MCF 10A (cell line): Measurements from ENCODE around the gene LECT2. TPM values are rescaled to one million over a fixed set of nuclear protein-coding genes. Genes with fewer than 3 reads are reported as not detected.

Source experiments
- BruUV-seq: library from RNA; stranded (reverse); fragments of 400-500 nt; replicated peaks from 2 replicates; lab custom pipeline; 2021; lab: Mats Ljungman, UMichigan
- CTCF ChIA-PET: fragments of 300-600 bp; sonication (Branson Sonifier 250); formaldehyde crosslinking; extraction: SDS; loops from one replicate; lab custom pipeline; 2021; ENCODE audit warnings: antibody characterized with exemption, inconsistent platforms; lab: Yijun Ruan, JAX
- POLR2A ChIA-PET: fragments of 300-600, 350-650 bp; sonication (Branson Sonifier 250); formaldehyde crosslinking; extraction: SDS; loops from one replicate; lab custom pipeline; 2020; ENCODE audit warnings: antibody characterized with exemption, inconsistent platforms; lab: Yijun Ruan, JAX
- DNase-seq: peaks from one replicate; pipeline ENCODE4 v3.0.0-alpha.2; 2018; ENCODE audit not compliant: unreplicated experiment
- H3K27ac Mint-ChIP-seq: one replicate; pipeline ENCODE4 v1.8.0; 2022; ENCODE audit warnings: mild to moderate bottlenecking, low read depth, mixed read lengths; ENCODE audit not compliant: unreplicated experiment
- H3K27me3 Mint-ChIP-seq: one replicate; pipeline ENCODE4 v1.8.0; 2022; ENCODE audit warnings: mixed read lengths; ENCODE audit not compliant: insufficient read depth, unreplicated experiment
- H3K36me3 Mint-ChIP-seq: one replicate; pipeline ENCODE4 v1.8.0; 2022; ENCODE audit warnings: mild to moderate bottlenecking, moderate library complexity, mixed read lengths; ENCODE audit not compliant: insufficient read depth, unreplicated experiment
- H3K4me1 Mint-ChIP-seq: one replicate; pipeline ENCODE4 v1.8.0; 2022; ENCODE audit warnings: mixed read lengths; ENCODE audit not compliant: insufficient read depth, unreplicated experiment
- H3K4me3 Mint-ChIP-seq: one replicate; pipeline ENCODE4 v1.8.0; 2022; ENCODE audit warnings: mild to moderate bottlenecking, moderate library complexity, mixed read lengths; ENCODE audit not compliant: unreplicated experiment
- H3K9me3 Mint-ChIP-seq: one replicate; pipeline ENCODE4 v1.8.0; 2022; ENCODE audit warnings: mixed read lengths; ENCODE audit not compliant: unreplicated experiment
- intact Hi-C: fragments of 100-400 bp; cut with micrococcal nuclease; formaldehyde crosslinking; loops from 2 replicates; pipeline ENCODE4 v1.14.1; 2022
- total RNA-seq: library from RNA; stranded (reverse); gene quantifications from 2 replicates; pipeline ENCODE4 v1.2.3, GENCODE V29; 2022
- TF ChIP-seq, protein P1 (sequence below): fragments of 200-600 bp; IDR thresholded peaks from one replicate; pipeline ENCODE4 v1.8.0; 2022; ENCODE audit warnings: antibody characterized with exemption, mild to moderate bottlenecking; ENCODE audit not compliant: unreplicated experiment

Gene LECT2
- total RNA-seq, 1 experiment from 2014 or later: not detected

DNA sequence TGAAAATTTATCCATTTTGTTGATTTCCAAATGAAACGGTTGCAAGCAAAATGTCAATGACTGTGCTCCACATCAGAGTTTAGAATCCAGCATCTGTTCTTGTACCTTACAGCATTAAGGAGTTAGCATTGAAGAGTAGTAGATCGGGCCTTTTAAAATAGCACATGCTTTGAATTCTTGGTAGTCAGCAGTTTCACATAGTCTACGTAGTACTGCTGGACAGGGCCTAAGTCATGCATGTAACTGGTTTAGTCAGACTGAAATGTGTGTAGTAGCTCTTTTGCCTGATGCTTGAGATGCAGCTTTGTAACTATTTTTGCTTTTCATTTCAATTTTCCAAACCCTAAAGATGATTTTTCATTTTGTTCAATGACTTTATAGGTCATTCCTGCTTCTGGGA lies 19.8 kb downstream of the LECT2 start:
- no peak for DNase-seq
- H3K36me3 Mint-ChIP-seq: no peaks in the 10 kb centered on the region
- no peak overlapping the region for H3K4me3 Mint-ChIP-seq
- H3K4me1 Mint-ChIP-seq: no peaks in the 10 kb centered on the region
- intact Hi-C loops: no loop called here
- H3K9me3 Mint-ChIP-seq: no peaks in the 10 kb centered on the region
- TF ChIP-seq, protein P1, sequence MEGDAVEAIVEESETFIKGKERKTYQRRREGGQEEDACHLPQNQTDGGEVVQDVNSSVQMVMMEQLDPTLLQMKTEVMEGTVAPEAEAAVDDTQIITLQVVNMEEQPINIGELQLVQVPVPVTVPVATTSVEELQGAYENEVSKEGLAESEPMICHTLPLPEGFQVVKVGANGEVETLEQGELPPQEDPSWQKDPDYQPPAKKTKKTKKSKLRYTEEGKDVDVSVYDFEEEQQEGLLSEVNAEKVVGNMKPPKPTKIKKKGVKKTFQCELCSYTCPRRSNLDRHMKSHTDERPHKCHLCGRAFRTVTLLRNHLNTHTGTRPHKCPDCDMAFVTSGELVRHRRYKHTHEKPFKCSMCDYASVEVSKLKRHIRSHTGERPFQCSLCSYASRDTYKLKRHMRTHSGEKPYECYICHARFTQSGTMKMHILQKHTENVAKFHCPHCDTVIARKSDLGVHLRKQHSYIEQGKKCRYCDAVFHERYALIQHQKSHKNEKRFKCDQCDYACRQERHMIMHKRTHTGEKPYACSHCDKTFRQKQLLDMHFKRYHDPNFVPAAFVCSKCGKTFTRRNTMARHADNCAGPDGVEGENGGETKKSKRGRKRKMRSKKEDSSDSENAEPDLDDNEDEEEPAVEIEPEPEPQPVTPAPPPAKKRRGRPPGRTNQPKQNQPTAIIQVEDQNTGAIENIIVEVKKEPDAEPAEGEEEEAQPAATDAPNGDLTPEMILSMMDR: no peak
- H3K27ac Mint-ChIP-seq: no peak overlapping the region
- POLR2A ChIA-PET: interaction anchor here (0.6 to 1.0 kb wide), 2 partner anchors 8 to 244 kb away, joined by 3 read pairs; no protein-coding TSS in a partner anchor
- CTCF ChIA-PET: interaction anchor here (0.9 to 1.7 kb wide), 4 partner anchors 10 to 297 kb away, joined by 3 to 5 read pairs (median 4); no protein-coding TSS in a partner anchor
- BruUV-seq: no TSS peak
- peaks cover 49% of the 10 kb centered on the region for H3K27me3 Mint-ChIP-seq

DNA sequence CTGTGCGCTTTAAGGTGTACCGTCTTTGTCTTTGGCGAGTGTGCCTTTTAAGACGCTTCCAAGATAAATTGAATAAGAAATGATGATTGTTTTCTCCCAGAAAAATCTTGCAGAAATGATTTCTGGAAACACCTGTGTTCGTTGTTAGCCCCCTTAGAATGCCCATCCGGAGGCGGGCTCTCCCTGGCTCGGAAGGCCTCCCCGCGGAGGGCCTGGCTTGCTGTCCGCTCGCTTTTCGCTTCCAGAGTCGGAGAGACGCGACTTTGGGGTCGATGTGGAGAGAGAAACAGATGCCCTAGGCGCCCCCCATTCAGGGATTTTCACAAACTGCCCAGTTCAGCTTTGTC lies 23.9 kb downstream of the LECT2 start:
- H3K27me3 Mint-ChIP-seq: peaks cover 71% of the 10 kb centered on the region
- H3K4me1 Mint-ChIP-seq: no peaks in the 10 kb centered on the region
- no TSS peak for BruUV-seq
- H3K9me3 Mint-ChIP-seq: no peaks in the 10 kb centered on the region
- POLR2A ChIA-PET: no interaction called here
- no peak overlapping the region for H3K4me3 Mint-ChIP-seq
- intact Hi-C loops: no loop called here
- no peak overlapping the region for H3K27ac Mint-ChIP-seq
- CTCF ChIA-PET: interaction anchor here (1.6 kb wide), 1 partner anchor 40 kb away, joined by 5 read pairs; no protein-coding TSS in a partner anchor
- TF ChIP-seq, protein P1: no peak
- H3K36me3 Mint-ChIP-seq: no peaks in the 10 kb centered on the region
- DNase-seq: no peak

GRCh38 chr5:135930029-135930948 lies 24.5 kb downstream of the LECT2 start:
- no peak for DNase-seq
- Mint-ChIP-seq H3K9me3 (no peaks in the 10 kb centered on the region), H3K36me3 (no peaks in the 10 kb centered on the region), H3K27ac (no peak overlapping the region), H3K4me3 (no peak overlapping the region), H3K27me3 (peaks cover 78% of the 10 kb centered on the region), H3K4me1 (no peaks in the 10 kb centered on the region)
- ChIA-PET CTCF (interaction anchor here (0.6 kb wide), 1 partner anchor 443 kb away, joined by 4 read pairs; no protein-coding TSS in a partner anchor), POLR2A (no interaction called here)
- no TSS peak for BruUV-seq
- TF ChIP-seq, protein P1: no peak
- intact Hi-C loops: no loop called here

DNA sequence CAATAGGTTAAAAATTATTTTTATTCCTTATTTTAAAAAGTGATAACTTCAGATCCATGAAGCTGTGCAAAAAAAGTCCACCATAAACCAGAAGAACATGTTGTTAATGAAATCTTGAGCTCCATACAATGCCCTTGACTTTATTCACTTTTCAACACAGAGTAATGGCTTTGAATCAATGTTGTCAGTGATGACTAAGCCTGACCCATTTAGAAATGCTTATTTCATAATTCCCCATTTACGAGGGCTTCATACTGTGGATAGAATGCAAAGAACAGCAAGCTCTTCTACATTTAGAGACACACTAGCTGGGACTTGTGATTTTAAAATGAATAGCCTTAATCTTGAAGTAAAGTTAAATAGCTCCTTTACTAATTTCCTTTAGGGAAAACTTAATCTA lies 33.4 kb downstream of the LECT2 start:
- ChIA-PET CTCF (interaction anchor here (0.7 to 1.7 kb wide), 4 partner anchors 11 to 33 kb away, joined by 3 read pairs; partner anchors contain the start of gene LECT2), POLR2A (interaction anchor here (0.6 to 1.8 kb wide), 16 partner anchors 10 to 361 kb away, joined by 3 to 10 read pairs (median 4); partner anchors contain the start of genes SMAD5 and TGFBI)
- H3K27me3 Mint-ChIP-seq: peaks cover 84% of the 10 kb centered on the region
- H3K4me1 Mint-ChIP-seq: no peaks in the 10 kb centered on the region
- no TSS peak for BruUV-seq
- no peaks in the 10 kb centered on the region for H3K36me3 Mint-ChIP-seq
- DNase-seq: peak; percentile 72
- TF ChIP-seq, protein P1: no peak
- no peak overlapping the region for H3K27ac Mint-ChIP-seq
- intact Hi-C loops: no loop called here
- H3K4me3 Mint-ChIP-seq: no peak overlapping the region
- no peaks in the 10 kb centered on the region for H3K9me3 Mint-ChIP-seq
